GM18520 (cell line): Measurements from ENCODE around the gene CAMK2B.

Experiments used
- ATAC-seq: cut with Tn5 transposase; IDR thresholded peaks from one replicate; pipeline ENCODE4 v1.9.1; 2021; ENCODE audit not compliant: unreplicated experiment

CAMK2B gene

DNA sequence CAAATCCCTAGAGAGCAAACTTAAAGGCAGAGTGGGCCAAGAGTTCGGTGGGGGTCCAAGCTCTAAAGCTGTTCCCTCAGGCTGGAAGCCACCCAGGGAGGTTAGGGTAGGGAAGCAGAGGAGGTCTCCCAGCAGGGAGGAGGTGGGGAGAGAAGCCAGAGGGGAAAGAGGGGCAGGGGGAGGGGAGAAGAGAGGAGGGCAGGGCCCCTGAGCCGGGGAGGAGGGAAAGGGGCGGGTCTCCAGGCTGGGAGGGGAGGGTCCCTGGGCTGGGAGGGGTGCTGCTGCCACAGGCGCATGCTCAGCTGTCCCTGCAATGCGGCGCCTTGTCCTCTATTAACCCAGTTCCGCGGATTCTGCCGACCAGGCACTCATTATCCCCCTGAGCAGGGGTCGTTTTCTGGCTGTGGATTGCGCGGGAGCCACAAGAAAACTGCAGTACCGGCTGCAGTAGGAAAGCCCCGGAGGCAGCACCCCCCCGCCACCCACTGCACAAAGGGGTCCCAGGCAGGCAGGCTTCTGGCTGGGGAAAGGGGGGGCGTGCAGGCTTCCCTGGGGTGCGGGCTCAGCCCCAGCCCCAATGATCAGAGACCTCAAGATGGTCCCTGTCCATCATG is 49.3 kb downstream of the CAMK2B start:
- ATAC-seq = no peak

DNA sequence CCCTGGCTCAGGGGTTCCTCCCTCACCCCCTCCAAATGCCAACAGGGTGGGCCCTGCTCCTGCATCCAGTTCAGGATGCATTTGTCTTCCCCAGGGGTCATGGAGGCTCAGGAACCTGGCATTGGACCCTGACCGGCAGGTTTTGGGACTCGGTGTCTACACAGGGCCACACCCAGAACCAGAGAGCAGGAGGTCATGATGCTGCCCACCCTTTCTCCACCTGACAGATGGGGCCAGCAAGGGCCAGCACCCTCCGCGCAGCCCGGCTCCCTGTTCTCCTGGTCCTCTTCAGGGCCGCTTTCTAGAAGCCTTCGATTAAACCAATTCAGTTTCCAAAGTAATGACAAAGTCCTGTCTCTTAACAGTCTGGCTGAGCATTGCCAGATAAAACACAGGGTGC is 50.2 kb downstream of the CAMK2B start:
- no peak for ATAC-seq

DNA sequence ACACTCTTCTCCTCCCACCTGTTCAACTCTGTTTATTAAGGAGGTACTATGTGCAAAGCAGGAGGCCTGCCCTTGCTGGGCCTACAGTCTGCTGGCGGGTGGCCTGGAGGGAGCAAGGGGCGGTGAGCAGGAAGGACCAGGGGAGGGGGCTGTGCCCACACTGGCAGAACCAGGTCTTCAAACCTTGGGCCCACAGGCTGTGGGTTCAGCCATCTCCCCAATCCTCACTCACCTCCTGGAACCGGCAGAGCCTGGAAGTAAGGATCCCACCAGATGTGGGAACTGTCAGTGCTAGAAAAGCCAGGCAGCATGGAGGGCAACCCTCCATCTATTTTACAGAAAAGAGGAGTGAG is 50.8 kb downstream of the CAMK2B start:
- no peak for ATAC-seq

DNA sequence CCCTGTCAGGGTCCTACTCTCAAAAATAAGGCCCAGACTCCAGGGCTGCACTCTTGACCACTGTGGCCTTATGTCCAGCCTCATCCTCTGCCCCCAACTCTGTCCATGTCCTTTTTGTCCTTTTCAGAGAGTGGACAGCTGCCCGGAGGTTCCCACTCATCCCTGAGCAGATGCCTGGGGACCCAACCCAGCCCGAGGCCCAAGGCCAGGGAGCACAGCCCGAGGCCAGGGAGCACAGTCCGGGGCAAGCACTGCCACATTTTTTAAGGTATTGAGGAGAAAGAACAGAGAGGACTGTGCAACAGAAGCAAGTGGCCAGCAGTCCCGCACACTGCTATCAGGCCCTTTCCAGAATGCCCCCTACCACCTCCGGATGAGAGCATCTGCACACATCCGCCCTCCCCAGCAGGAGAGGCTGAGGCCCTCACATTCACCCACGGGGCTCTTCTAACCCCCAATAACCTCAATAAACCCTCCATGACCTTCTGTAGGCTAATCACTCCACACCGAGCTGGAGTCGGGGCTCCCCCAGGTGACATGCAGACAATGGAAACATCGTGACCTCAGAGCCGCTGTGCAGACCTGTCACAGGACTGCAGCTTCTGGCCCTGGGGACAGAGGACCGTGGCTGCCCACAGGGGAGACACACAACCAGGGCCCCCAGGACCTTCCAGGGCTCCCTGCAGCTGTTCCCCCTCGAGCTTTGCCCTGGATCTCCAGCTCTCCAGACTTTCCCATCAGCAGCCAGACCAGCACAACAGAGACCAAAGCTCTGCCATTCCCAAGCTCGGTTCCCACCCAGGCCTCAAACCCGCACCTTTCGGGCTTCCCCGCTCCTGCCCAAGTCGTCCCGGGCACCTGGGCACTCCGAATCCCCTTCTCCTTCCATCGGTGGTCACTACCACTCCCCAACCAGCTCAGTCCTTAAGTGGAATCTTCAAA is 51.4 kb downstream of the CAMK2B start:
- peak; percentile 58 for ATAC-seq

DNA sequence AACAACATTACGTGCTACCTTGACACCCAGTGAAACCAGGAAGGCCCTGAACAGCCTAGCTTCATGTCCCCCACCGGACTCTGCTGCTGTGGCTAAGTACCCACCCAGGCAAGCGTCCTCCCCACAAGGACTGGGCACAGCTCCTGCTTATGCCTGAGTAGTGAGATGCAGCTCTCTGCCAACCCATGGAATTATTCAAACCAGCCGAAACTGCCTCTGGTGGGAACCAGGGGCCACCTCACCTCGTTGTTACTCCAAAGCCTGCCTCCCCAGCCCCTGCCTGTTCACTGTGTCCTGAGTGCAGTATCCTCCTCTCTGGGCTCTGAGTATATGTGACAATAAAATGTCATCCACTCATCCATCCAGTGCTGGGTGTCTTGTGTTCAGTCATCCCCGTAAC is 52.4 kb downstream of the CAMK2B start:
- ATAC-seq = no peak

DNA sequence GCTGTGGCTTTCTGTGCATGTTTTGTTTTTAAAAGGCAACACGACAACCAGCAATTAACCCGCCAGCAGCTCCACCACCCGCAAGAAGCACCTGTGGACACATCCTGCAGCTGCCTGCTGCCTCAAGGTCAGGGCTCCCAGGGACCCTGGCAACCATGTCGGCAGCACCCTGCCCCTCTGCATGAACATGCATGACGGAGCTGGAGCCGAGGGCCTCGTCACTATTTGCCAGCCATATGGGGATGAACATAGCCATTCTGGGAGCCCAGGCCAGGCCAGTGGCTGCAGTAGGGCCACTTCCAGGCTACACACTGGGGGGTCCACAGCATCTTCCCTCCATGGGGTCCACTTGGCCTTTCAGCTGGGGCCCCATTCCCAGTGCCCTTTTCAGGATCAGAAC is 52.9 kb downstream of the CAMK2B start:
- ATAC-seq = no peak

DNA sequence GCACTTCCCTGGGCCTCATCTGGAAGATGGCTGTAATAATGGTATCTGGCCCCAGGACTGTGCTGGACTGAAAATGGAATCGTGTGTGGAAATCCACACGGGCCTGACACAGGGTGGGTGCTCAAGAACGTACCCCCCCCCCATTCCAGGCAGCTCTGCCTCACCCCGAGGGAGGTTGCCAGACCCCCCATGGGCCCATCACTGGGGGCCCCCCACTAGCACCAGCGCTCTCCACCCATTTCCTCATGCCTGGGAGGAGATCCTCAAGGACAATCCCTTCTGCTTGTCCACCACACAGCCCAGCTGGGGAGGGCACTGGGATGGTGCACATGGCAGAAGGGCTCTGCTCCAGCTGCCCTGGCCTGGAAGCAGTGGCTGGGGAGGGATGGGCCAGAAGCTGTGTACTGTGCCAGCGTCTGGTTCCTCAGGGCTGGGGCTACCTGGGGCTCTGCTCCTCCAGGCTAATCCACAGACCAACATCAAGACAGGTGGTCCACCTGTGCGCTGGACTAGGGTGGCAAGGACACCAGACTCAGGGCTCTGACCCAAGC is 55.4 kb downstream of the CAMK2B start:
- ATAC-seq = no peak

DNA sequence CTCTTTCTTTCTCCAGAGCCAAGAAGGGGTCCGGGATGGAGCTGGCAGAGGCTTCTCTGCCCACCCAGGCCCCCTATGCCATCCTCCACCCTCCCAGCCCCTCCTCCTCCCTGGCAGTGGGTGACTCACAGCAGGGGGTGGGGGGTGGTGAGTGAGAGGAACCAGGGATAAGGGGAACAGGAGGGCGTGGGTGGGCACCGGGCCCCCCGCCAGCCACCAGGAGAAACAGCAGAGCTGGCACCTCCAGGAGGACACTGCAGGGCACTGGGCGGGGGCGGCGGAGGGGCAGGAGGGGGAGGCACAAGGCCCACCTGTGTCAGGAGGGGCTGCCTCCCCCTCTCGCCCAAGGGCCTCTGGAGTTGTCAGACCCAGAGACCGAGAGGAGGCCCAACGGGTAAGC is 56.0 kb downstream of the CAMK2B start:
- no peak for ATAC-seq

DNA sequence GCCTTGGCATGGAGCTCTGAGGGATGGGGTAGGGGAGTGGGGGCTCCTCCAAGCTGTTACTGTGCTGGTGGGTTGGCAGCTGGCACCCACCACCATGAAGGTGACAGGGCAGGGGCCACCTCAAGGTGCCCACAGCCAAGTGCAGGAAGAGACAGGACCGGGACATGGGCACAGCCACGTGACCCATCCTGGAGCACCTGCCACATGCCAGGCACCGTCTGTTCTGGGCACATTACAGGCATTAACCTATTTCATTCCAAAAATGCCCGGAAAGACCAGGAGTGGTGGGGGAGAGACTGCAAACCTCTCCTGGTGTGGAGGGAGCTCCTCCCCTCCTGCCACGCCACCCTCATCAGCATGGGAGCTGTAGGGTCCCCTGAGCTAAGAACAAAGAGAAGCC is 56.7 kb downstream of the CAMK2B start:
- no peak for ATAC-seq

DNA sequence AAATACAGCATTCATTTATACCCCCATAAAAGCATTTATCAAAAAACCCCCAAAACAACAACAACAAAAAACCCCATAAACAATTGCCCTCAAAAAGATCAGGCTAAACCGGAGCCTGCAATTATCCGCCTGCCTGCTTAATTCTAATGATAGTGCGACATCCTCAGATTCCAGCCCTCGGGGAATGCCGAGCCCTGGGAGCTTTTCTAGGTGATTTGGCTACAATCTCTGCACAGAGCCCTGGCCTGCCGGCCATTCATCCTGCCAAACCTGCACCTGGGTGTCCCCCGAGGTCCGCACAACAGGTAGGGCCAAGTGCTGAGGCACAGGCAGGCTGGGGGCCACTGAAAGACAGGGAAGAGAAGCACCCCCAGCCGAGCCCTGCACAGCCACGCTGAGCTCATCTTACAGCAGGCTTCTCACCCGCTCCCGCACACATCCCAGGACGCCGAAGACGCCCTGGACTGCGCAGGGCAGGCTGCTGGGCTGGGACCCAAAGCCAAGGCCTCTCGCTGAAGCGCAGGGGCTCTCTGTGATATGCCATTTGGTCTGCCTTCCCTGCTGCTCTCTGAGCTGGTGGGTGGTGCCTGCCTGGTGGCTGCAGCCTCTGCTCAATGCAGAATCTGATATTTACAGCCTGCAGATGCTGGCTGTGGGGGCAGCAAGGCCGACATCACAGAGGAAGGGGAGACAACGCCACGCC is 57.5 kb downstream of the CAMK2B start:
- no peak for ATAC-seq

DNA sequence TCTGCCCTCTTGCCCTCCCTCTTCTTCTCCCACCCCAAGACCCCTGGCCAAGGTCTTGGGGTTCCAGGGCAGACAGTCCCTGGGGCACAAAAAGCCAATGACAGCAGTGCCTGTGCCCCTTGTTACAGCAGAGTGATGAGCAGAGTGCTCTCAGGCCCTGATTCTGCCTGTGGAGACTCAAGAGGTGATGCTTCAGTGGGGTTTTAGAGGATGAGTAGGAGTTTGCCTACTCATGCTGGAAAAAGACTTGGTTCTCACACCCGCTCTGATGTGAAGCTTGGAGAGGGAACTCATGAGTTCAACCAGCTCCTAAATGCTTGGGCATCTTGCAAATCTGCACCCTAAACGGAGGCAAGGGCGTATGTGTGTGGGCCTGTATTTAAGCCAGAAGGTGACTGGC is 58.2 kb downstream of the CAMK2B start:
- ATAC-seq = no peak

DNA sequence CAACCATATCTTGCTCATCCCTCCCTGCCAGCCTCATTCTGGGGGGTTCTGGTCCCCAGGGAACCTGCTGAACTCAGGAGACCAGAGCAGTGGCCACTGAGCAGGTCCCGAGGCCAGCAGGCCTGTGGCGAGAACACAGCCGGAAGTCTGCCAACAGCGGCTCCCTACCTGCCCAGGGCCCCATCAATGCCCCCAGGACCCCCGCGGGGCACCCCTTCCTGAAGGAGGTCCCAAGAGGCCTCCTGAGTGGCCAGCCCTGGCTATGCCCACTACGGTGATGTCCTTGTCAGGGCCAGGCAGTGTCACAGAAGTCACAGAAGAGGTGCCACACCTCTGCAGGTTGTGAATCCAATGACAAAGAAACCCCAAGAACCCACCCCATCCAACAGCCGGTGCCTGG is 58.9 kb downstream of the CAMK2B start:
- no peak for ATAC-seq

DNA sequence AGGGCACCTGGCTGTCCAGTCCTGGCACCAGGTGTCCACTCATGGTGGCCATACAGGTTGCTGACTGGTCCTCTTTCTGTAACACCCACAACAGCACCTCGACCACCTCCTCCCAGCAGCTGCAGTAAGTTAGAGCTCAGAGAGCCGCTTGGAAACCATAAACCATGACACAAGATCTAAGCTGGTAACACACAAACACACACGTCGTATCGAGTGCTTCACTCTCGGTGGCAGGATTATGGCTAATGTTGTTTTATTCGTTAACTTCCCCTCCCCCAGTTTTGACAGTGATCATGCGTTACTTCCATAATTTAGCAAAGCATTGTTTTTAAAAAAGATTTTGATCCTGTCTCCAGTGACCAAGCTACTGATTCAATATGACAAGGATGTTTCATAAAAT is 59.7 kb downstream of the CAMK2B start:
- no peak for ATAC-seq

DNA sequence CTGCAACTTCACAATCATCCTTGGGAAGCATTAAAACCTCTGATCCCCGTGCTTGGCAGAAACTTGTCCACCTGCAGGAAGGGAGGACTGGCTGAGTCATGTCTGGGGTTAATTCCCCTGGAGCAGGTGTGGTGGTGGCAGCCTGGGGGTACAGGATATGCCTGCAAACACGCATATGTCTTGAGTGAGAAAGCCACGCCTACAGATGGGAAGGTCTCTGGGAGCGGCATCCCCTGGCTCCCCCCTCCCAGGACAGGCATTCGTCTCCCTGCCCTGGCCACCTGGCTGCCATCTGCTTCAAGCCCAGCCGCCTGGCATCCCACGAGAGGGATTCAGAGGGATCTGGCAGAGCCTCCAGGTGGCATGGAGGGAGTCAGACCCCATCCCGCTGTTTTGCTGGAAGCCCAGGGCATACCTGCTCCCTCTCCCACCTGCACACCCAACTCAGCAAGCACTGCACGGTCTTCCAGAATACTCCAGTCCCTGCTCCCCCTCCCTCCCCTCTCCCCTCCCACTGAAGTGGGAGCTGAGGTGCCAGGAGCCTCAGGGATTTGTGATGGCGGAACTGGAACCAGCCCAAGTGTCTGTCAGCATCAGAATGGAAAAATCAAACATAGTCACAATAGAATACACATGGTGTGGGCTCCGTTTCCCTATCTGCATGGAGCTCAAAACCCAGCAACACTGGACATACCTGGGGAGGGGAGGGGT is 61.0 kb downstream of the CAMK2B start:
- no peak for ATAC-seq

DNA sequence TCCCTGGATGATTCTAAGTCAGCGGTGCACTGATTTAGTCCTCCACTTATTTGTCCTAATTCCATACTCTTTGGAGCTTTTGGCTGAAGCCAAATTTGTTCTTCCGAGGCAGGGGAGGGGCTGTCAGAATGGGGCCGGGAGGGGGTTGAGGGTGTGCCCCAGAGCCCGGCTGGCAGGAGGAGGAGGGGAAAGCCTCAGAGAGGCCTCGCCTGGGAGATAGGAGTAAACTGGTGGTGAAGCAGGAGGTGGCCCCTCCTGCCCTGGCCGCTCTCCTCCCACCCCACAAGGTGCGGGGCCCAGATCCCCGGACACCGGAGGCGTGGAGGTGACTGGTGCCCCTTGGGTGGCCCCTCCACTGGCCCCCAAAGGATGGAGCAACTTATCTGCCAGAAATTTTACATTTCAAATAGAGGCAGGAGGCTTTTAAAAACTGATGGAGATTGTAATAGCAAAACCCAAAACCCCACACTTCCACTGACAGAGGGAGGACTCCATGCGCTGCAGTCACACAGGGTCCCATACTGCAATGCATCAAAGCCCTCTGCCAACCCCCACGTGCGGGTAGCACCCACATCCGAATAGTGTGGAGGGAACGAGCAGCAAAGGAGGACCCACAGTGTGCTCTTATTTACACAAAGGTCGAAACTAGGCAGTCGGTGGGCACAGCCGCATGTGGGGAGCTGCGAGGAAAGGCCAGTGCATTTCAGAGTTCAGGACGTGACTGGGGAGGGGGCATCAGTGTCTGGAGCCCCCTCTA is 61.9 kb downstream of the CAMK2B start:
- ATAC-seq = no peak

DNA sequence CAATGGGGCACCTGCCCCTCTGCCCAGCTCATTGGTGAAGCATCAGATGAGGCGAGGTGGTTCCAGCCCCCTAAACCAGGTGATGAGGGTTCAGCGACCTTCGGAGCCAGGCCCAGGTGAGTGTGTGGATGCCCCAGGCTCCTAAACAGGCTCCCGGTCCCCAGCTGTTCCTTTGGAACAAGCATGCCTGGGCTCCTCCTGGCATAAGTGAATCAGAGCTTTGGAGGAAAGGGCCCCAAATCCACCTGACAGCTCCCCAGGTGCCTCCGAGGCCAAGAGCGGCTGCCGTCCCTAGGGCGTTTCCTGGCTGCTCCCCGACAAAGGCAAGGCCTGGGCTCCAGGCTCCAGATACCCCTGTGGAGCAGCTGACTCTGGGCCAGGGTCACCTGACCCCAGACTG is 63.4 kb downstream of the CAMK2B start:
- no peak for ATAC-seq

DNA sequence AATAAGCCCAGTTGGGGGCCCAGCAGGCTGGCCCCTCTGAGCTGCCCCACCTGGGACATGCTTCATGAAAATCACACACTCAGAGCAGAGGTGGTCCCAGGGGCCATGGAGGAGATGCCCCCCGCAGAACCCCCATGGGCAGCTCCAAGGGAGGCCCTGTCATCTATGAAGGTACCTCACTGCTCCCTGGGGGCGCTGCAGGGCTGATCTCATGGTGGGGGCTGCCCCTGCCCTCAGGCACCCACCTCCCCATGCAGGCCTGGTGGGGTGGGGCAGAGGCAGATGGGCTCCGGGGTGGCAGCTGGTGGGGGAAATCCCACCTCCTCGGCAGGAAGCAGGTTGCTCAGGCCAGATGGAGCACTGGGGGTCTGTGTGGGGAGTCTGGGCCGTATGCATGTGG is 64.2 kb downstream of the CAMK2B start:
- no peak for ATAC-seq

DNA sequence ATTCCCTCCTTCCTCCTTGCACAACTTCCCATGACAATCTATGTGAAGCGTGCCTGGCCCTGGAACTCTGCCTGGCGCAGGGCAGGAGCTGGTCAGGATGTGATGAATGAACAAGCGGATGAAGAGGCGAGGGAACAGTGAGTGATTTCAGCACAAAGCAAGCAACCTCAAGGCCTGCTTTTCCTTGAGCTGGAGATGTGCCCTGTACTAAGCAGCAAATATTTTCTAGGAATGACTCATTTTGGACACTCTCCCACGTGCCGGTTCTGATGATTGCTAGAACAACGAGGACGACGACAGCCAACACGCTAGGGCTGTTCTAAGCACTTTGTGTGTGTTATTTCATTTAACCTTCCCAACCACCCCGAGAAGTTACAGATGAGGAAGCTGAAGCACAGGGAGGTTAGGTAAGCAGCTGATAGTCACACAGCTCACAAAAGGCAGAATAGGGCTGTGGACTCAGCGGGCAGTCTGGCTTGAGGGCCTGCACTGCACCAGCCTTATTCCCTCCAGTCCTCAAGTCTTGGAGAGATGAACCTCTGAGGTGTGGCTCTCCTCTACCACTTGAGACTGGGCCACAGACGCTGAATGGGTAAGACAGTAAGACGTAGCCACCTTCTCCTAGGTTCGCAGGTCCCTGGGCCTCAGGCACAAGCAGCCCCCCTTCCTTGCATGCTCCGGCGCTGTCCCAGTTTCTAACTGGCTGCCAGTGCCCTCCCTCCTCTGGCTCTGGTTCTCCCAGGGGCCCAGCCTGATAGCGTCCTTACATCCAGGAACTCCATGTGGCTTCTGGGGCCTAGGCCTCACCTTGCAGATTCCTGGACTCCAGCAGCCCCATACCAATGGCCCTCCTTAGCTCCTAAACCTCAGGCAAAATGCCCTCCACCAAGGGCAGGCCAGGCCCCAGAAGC is 65.6 kb downstream of the CAMK2B start:
- no peak for ATAC-seq

DNA sequence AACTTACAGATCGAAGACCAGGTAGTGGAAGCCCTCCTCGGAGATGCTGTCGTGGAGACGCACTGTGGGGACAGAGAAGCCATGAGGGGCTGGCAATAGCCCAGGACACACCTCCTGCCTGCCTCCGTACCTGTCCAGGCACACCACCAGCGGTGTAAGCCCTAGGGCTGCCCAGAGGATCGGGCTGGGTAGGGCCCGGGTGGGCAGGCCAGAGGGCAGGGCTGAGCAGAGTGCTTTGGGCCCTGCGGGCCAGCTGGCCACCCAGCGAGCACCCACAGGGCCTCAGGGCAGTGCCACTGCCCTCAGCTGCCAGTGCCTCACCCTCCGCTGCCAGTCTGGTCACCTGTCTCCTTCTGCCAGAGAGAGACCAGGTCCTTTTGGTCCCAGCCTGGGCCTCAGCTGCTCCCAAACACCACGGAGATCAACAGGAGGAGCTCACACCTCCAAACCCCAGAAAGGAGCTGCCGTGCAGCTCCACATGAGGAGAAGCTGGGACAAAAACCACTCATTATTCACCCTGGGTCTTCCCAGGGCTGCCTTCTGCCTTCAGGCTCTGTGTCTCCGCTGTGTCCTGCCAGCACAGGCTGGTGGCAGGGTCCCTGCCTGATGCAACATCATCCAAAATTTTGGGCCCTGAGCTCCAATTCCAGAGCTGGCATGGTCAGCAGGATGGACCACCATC is 66.4 kb downstream of the CAMK2B start:
- ATAC-seq = no peak
